Calu3 (cell line): ENCODE measurements around the gene TGM1. TPM values are rescaled to one million over a fixed set of nuclear protein-coding genes. Genes with fewer than 3 reads are reported as not detected.
A peak's percentile ranks its signal among the peaks of the same experiment; 100 is the strongest.

Source experiments
- BruUV-seq: library from RNA; stranded (reverse); fragments of 400-500 nt; replicated peaks from 2 replicates; lab custom pipeline; 2021; lab: Mats Ljungman, UMichigan
- CTCF ChIA-PET: fragments of 300-600 bp; sonication (Branson Sonifier 250); formaldehyde crosslinking; loops from one replicate; lab custom pipeline; 2022; ENCODE audit warnings: antibody characterized with exemption; lab: Charles Lee
- DNase-seq: peaks from one replicate; pipeline ENCODE4 v3.0.0; 2022
- H3K27ac Mint-ChIP-seq: one replicate; pipeline ENCODE4 v1.8.0; 2022; ENCODE audit warnings: mixed read lengths; ENCODE audit not compliant: unreplicated experiment
- H3K27me3 Mint-ChIP-seq: one replicate; pipeline ENCODE4 v1.8.0; 2022; ENCODE audit warnings: mixed read lengths; ENCODE audit not compliant: unreplicated experiment
- H3K36me3 Mint-ChIP-seq: one replicate; pipeline ENCODE4 v1.8.0; 2022; ENCODE audit warnings: mild to moderate bottlenecking, moderate library complexity, mixed read lengths; ENCODE audit not compliant: insufficient read depth, unreplicated experiment
- H3K4me1 Mint-ChIP-seq: one replicate; pipeline ENCODE4 v1.8.0; 2022; ENCODE audit warnings: mild to moderate bottlenecking, low read depth, mixed read lengths; ENCODE audit not compliant: unreplicated experiment
- H3K4me3 Mint-ChIP-seq: one replicate; pipeline ENCODE4 v1.8.0; 2022; ENCODE audit warnings: mild to moderate bottlenecking, low read depth, moderate library complexity, mixed read lengths; ENCODE audit not compliant: unreplicated experiment
- H3K9me3 Mint-ChIP-seq: one replicate; pipeline ENCODE4 v1.8.0; 2022; ENCODE audit warnings: low read depth, mixed read lengths; ENCODE audit not compliant: unreplicated experiment
- intact Hi-C: fragments of 100-400 bp; cut with micrococcal nuclease; formaldehyde crosslinking; loops from one replicate; pipeline ENCODE4 v1.10.0; 2022; ENCODE audit not compliant: unreplicated experiment
- total RNA-seq: library from RNA; stranded (reverse); gene quantifications from 2 replicates; pipeline ENCODE4 v1.2.3, GENCODE V29; 2022
- TF ChIP-seq, protein P1 (sequence below): fragments of 200-600 bp; IDR thresholded peaks from one replicate; pipeline ENCODE4 v1.8.0; 2022; ENCODE audit warnings: antibody characterized with exemption; ENCODE audit not compliant: unreplicated experiment

Gene TGM1
- total RNA-seq, 1 experiment from 2014 or later: 4.5 TPM

DNA sequence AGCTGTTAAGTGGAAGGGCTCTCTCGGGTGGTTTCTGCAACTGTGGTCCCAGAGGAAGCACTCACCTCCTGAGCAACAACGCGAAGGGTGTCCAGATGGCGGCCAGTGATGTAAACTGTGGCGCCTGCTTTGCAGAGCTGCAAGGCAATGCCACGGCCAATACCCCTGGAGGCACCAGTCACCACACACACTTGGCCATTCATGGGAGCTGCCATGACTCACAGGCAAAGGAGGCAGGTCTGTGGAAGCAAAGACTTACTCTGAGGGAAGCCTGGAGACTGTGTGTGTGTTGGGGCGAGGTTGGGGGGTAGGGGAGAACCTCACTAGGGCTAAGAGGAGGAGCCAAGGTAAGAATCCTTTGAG, 35.9 kb upstream of the TGM1 start:
- peaks cover 32% of the 10 kb centered on the region for H3K4me1 Mint-ChIP-seq
- H3K36me3 Mint-ChIP-seq: peaks cover 35% of the 10 kb centered on the region
- DNase-seq: peak; percentile 60
- H3K4me3 Mint-ChIP-seq: peak overlapping the region; percentile 90
- CTCF ChIA-PET: interaction anchor here (0.6 to 4.2 kb wide), 6 partner anchors 9 to 152 kb away, joined by 3 to 108 read pairs (median 4); partner anchors contain the start of genes CIDEB, RABGGTA and TINF2
- H3K9me3 Mint-ChIP-seq: no peaks in the 10 kb centered on the region
- H3K27me3 Mint-ChIP-seq: no peaks in the 10 kb centered on the region
- peak overlapping the region; percentile 88 for H3K27ac Mint-ChIP-seq
- TF ChIP-seq, protein P1, sequence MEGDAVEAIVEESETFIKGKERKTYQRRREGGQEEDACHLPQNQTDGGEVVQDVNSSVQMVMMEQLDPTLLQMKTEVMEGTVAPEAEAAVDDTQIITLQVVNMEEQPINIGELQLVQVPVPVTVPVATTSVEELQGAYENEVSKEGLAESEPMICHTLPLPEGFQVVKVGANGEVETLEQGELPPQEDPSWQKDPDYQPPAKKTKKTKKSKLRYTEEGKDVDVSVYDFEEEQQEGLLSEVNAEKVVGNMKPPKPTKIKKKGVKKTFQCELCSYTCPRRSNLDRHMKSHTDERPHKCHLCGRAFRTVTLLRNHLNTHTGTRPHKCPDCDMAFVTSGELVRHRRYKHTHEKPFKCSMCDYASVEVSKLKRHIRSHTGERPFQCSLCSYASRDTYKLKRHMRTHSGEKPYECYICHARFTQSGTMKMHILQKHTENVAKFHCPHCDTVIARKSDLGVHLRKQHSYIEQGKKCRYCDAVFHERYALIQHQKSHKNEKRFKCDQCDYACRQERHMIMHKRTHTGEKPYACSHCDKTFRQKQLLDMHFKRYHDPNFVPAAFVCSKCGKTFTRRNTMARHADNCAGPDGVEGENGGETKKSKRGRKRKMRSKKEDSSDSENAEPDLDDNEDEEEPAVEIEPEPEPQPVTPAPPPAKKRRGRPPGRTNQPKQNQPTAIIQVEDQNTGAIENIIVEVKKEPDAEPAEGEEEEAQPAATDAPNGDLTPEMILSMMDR: no peak
- BruUV-seq: no TSS peak
- intact Hi-C loops: no loop called here

DNA sequence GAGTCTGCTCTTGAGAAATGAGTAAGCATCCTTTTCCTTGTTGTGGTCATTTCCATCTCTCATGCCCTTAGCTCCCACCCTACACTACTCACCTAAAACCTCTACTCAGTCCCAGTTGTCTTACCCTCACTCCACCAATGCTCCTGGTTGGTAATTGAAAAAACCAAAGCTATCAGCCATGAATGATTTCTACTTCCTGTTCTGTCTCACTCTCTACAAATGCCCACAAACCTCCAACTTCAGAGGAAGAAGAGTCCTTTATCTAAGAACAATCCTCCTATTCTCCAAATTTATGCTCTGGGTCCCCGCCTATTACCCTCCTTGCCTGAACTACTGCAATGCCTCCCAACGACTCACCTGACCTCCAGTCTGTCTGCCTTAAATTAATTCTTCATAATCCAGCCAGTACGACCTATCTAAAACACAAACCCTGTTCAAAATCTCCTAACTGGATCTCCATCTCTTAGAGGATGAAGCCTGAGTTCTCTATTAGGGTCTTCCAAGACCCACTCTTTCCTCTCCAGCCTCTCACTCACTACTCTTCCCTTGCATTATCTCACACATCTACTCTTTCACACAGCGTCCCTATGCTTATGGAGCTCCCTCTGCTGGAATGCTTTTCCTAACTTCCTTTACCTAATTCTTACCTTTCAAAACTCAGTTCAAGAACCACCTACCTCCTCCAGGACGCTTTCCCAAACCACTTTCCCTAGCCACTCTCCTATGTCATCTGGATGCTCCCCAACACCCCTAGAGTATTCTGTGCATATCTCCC, 34.4 kb upstream of the TGM1 start:
- no TSS peak for BruUV-seq
- H3K36me3 Mint-ChIP-seq: peaks cover 33% of the 10 kb centered on the region
- CTCF ChIA-PET: interaction anchor here (0.6 to 4.2 kb wide), 12 partner anchors 11 to 514 kb away, joined by 3 to 108 read pairs (median 8); partner anchors contain the start of genes CHMP4A, CIDEB, MDP1 and RABGGTA
- TF ChIP-seq, protein P1: peak; percentile 19
- peak overlapping the region; percentile 24 for H3K27ac Mint-ChIP-seq
- H3K4me1 Mint-ChIP-seq: peaks cover 32% of the 10 kb centered on the region
- H3K4me3 Mint-ChIP-seq: no peak overlapping the region
- no peaks in the 10 kb centered on the region for H3K27me3 Mint-ChIP-seq
- DNase-seq: peak; percentile 36
- intact Hi-C loops: loop anchor here (1.0 to 2.0 kb wide), 2 partner anchors 19 to 54 kb away; no protein-coding TSS in a partner anchor
- H3K9me3 Mint-ChIP-seq: no peaks in the 10 kb centered on the region

DNA sequence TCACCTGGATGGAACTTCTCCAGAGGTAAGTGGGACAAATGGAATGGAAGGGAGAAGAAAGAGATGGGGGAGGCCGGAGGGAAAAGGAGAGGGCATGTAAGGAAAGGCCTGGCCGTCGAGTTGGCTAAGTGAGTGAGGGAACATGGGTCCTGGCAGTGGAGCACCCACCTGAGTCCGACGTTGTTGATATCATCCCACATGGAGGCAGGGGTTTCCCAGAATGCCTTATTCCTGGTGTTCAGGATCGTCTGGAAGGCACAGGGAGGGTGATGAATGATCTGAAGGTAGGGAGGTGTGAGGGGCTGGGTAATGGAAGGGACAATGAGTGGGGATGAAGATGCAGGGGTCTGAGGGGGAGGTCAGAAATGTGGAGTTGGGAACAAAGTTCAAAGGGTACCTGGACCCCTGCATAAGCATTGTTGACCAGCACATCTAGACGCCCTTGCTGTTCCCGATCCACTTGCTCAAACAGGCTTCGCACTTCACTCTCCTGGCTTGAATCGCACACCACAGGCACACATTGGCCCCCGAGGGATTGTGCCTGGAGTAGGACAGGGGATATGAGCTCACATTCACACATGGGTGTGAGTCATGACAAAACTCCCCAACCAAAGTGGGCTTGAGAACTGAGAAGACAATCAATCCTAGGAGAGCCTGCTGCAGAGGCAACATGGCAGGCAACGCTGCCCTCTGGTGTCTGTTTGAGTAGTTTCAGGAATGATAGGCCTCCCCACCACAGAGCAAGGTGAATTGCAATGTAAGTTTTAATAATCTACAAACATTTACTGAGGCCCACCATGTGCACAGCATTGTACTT, 33.6 kb upstream of the TGM1 start:
- peaks cover 32% of the 10 kb centered on the region for H3K4me1 Mint-ChIP-seq
- H3K27ac Mint-ChIP-seq: peak overlapping the region; percentile 15
- TF ChIP-seq, protein P1: peak; percentile 52
- no peaks in the 10 kb centered on the region for H3K9me3 Mint-ChIP-seq
- H3K36me3 Mint-ChIP-seq: peaks cover 33% of the 10 kb centered on the region
- H3K27me3 Mint-ChIP-seq: no peaks in the 10 kb centered on the region
- H3K4me3 Mint-ChIP-seq: no peak overlapping the region
- DNase-seq: peak; percentile 70
- no TSS peak for BruUV-seq
- CTCF ChIA-PET: interaction anchor here (0.6 to 4.2 kb wide), 11 partner anchors 12 to 513 kb away, joined by 3 to 108 read pairs (median 9); partner anchors contain the start of genes CHMP4A, CIDEB, MDP1 and RABGGTA
- intact Hi-C loops: loop anchor here (1.0 to 2.0 kb wide), 2 partner anchors 18 to 53 kb away; no protein-coding TSS in a partner anchor

DNA sequence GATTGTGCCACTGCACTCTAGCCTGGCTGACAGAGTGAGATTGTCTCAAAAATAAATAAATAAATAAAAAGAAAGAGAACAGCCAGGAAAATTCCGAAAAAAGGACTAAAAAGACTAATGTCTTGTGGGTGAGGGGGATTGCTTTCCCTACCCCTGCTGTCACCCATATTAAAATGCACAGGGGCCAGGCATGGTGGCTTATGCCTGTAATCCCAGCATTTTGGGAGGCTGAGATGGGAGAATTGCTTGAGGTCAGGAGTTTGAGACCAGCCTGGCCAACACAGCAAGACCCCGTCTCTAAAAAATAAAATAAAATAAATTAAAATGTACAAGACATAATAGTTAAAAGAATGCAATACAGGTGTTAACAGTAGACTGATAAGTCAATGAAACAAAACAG, 30.5 kb upstream of the TGM1 start:
- DNase-seq: no peak
- Mint-ChIP-seq H3K4me1 (peaks cover 23% of the 10 kb centered on the region), H3K27me3 (no peaks in the 10 kb centered on the region), H3K36me3 (peaks cover 14% of the 10 kb centered on the region), H3K4me3 (no peak overlapping the region), H3K9me3 (no peaks in the 10 kb centered on the region), H3K27ac (no peak overlapping the region)
- no TSS peak for BruUV-seq
- CTCF ChIA-PET: interaction anchor here (1.3 kb wide), 1 partner anchor 51 kb away, joined by 4 read pairs; no protein-coding TSS in a partner anchor
- intact Hi-C loops: no loop called here
- TF ChIP-seq, protein P1: no peak
